ENCODE measurements around the gene ALX4.

Gene ALX4

GRCh38 chr11:44310463-44311272 lies 729 bp upstream of the ALX4 start:
- H3K4me3 ChIP-seq (ENCODE audit: low read depth, low read length) = no peak overlapping the region
- TF ChIP-seq, protein P1, sequence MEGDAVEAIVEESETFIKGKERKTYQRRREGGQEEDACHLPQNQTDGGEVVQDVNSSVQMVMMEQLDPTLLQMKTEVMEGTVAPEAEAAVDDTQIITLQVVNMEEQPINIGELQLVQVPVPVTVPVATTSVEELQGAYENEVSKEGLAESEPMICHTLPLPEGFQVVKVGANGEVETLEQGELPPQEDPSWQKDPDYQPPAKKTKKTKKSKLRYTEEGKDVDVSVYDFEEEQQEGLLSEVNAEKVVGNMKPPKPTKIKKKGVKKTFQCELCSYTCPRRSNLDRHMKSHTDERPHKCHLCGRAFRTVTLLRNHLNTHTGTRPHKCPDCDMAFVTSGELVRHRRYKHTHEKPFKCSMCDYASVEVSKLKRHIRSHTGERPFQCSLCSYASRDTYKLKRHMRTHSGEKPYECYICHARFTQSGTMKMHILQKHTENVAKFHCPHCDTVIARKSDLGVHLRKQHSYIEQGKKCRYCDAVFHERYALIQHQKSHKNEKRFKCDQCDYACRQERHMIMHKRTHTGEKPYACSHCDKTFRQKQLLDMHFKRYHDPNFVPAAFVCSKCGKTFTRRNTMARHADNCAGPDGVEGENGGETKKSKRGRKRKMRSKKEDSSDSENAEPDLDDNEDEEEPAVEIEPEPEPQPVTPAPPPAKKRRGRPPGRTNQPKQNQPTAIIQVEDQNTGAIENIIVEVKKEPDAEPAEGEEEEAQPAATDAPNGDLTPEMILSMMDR (IDR thresholded peaks at IDR 0.05; ENCODE audit: borderline replicate concordance, insufficient read depth, low read depth, low read length) = no peak

GRCh38 chr11:44310206-44310462 lies 195 bp upstream of the ALX4 start:
- TF ChIP-seq, protein P1 (IDR thresholded peaks at IDR 0.05; ENCODE audit: borderline replicate concordance, insufficient read depth, low read depth, low read length) = no peak
- H3K4me3 ChIP-seq (ENCODE audit: low read depth, low read length) = no peak overlapping the region

DNA sequence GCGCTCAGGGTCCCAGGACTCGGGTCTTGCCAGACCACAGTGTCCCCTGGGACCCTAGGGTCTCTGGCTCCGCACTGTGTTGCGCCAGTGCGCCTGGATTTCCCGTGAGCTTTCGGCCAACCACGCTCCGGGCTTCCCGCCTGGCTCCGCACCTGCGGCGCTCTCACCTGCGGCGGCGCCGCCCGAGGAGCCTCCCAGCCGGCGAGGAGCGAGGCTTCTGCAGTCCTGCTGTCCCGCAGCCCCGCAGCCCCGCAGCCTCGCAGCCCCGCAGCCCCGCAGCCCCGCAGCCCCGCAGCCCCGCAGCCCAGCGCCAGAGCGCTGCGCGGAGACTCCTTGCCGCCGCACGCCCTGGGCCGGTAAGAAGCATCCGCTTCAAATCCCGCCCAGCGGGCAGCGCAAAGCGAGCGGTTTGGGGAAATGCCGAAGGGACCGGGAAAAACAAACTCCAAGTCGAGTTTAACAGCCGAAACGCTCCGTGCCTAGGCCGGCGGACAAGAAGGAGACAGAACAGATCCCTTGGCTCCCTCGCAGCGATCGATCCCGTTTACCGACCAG lies 939 bp downstream of the ALX4 start:
- TF ChIP-seq, protein P1 (IDR thresholded peaks at IDR 0.05; ENCODE audit: borderline replicate concordance, insufficient read depth, low read depth, low read length) = no peak
- H3K4me3 ChIP-seq (ENCODE audit: low read depth, low read length) = no peak overlapping the region

GRCh38 chr11:44308256-44308922 lies 1.6 kb downstream of the ALX4 start:
- TF ChIP-seq, protein P1 (IDR thresholded peaks at IDR 0.05; ENCODE audit: borderline replicate concordance, insufficient read depth, low read depth, low read length) = no peak
- no peak overlapping the region for H3K4me3 ChIP-seq (ENCODE audit: low read depth, low read length)

GRCh38 chr11:44307340-44308099 lies 2.4 kb downstream of the ALX4 start:
- TF ChIP-seq, protein P1 (IDR thresholded peaks at IDR 0.05; ENCODE audit: borderline replicate concordance, insufficient read depth, low read depth, low read length) = no peak
- H3K4me3 ChIP-seq (ENCODE audit: low read depth, low read length) = no peak overlapping the region

DNA sequence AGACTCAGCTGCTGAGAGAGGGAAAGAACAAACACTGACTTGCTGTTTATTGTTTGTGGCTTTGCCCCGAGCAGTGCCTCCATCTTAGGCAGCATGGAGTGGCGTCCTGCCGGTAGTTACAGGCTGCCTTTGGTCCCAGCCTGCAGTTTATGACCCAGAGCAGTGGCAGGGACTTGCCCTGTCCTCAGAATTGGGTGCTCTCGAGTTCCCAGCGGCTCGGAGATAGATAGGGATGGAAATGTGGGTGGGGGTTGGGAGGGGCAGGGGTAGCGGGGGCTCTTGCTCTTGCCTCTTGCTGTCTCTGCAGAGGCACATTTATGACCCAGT lies 3.1 kb downstream of the ALX4 start:
- H3K4me3 ChIP-seq (ENCODE audit: low read depth, low read length) = no peak overlapping the region
- TF ChIP-seq, protein P1 (IDR thresholded peaks at IDR 0.05; ENCODE audit: borderline replicate concordance, insufficient read depth, low read depth, low read length) = no peak
